Measurements from ENCODE around the gene TBC1D2B.

DNA sequence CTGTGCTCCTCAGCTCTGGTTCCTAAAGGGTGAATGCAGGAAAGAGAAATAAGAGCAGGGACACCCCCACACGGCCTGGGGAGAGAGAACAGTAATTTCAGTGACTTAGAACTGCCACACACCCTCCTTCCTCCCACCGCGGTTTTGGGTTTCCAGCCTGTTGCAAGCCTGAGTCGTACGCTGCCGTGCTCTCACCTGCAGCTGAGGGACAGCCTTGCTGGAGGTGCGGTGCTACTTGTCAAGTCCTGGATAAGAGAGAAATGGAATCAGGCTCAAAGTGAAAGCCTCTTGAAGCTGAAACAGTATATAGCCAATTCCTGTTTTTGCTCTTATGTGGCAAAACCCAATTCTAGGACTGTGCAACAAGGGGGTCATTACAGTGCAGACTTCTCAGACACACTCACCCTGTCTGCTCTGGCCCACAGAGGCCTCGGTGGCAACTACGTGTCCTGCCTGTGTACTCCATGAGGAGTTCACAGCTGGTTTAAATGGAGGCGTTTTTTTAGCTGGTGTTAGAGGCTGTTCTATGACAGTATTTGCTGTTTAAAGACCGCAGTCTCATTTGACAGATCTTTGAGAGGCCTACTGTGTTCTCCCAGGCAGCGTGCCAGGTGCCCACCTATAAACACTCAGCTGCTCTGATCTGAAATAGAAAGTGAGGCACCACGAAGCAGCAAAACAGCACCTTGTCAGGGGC lies 42.9 kb downstream of the TBC1D2B start:
- TF ChIP-seq, protein P1, sequence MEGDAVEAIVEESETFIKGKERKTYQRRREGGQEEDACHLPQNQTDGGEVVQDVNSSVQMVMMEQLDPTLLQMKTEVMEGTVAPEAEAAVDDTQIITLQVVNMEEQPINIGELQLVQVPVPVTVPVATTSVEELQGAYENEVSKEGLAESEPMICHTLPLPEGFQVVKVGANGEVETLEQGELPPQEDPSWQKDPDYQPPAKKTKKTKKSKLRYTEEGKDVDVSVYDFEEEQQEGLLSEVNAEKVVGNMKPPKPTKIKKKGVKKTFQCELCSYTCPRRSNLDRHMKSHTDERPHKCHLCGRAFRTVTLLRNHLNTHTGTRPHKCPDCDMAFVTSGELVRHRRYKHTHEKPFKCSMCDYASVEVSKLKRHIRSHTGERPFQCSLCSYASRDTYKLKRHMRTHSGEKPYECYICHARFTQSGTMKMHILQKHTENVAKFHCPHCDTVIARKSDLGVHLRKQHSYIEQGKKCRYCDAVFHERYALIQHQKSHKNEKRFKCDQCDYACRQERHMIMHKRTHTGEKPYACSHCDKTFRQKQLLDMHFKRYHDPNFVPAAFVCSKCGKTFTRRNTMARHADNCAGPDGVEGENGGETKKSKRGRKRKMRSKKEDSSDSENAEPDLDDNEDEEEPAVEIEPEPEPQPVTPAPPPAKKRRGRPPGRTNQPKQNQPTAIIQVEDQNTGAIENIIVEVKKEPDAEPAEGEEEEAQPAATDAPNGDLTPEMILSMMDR (IDR thresholded peaks at IDR 0.05), result no peak
- no peak for TF ChIP-seq POLR2A (IDR thresholded peaks at IDR 0.05)
- no peak for TF ChIP-seq EP300 (IDR thresholded peaks at IDR 0.05)

Data from upper lobe of left lung (tissue), 4 donors.